A549 (cell line): ENCODE data around the gene C1orf105. TPM values are rescaled to one million over a fixed set of nuclear protein-coding genes. Genes with fewer than 3 reads are reported as not detected.

Experiments used
- ATAC-seq, 2 experiments: fragments of 200-7000 bp in 1 of 2; fragments of >200 bp in 1 of 2; cut with Nextera tagmentation in 1 of 2; cut with Tn5 transposase in 1 of 2; 3 replicates each; pipeline versions ENCODE4 v1.8.0 to v1.9.1; 2018 to 2020; ENCODE audit warnings: mild to moderate bottlenecking in 1 of 2, moderate library complexity in 1 of 2
- CTCF ChIA-PET: fragments of 300-600 bp; sonication (Branson Sonifier 250); formaldehyde crosslinking; extraction: SDS; loops from one replicate; lab custom pipeline; 2021; ENCODE audit warnings: antibody characterized with exemption, inconsistent platforms; lab: Yijun Ruan, JAX
- POLR2A ChIA-PET: fragments of 350-600 bp; formaldehyde crosslinking; extraction: SDS; loops from one replicate; lab custom pipeline; 2021; ENCODE audit warnings: antibody characterized with exemption, inconsistent platforms; lab: Yijun Ruan, JAX
- DNase-seq, 2 experiments: peaks; one replicate each; pipeline versions ENCODE4 v3.0.0 to v3.0.0-alpha.2; 2011 to 2016; ENCODE audit warnings: low read depth in 1 of 2, low spot score in 1 of 2
- FAIRE-seq: peaks from 2 replicates; lab custom pipeline; 2011; peaks lifted over from hg19 to GRCh38; lab: Jason Lieb, UNC
- H3K27ac ChIP-seq, 2 experiments: fragments of >200 bp; sonication (Bioruptor Twin); formaldehyde crosslinking; 3 replicates each; pipeline ENCODE4 v1.5.1; 2016 to 2017
- H3K4me1 ChIP-seq: fragments of >200 bp; sonication (Bioruptor Twin); formaldehyde crosslinking; 3 replicates; pipeline ENCODE4 v1.6.1; 2016
- H3K4me2 ChIP-seq: fragments of >200 bp; sonication (Bioruptor Twin); formaldehyde crosslinking; 3 replicates; pipeline ENCODE4 v1.6.1; 2016
- H3K4me3 ChIP-seq: fragments of >200 bp; sonication (Bioruptor Twin); formaldehyde crosslinking; 3 replicates; pipeline ENCODE4 v1.5.1; 2016
- H3K9me3 ChIP-seq: fragments of >200 bp; sonication (Bioruptor Twin); formaldehyde crosslinking; 3 replicates; pipeline ENCODE4 v1.6.1; 2016
- CEBPB ChIP-seq, 2 experiments: fragments of >200 bp in 1 of 2; sonication (Bioruptor Twin) in 1 of 2; formaldehyde crosslinking in 1 of 2; IDR thresholded peaks; 2 replicates each; pipeline ENCODE4 v1.6.1; 2012 to 2016
- EHF ChIP-seq: fragments of 250-450 bp; sonication (Bioruptor Pico); IDR thresholded peaks from 2 replicates; pipeline ENCODE4 v1.5.0; 2020; ENCODE audit warnings: mild to moderate bottlenecking
- ESRRA ChIP-seq: fragments of 150-350 bp; IDR thresholded peaks from 2 replicates; pipeline ENCODE4 v1.6.1; 2014; ENCODE audit warnings: mild to moderate bottlenecking, low read length, borderline replicate concordance
- FOSL2 ChIP-seq, 2 experiments: fragments of 450-650 bp in 1 of 2; fragments of >200 bp in 1 of 2; sonication (Bioruptor Twin) in 1 of 2; formaldehyde crosslinking; IDR thresholded peaks; 2 replicates each; pipeline versions ENCODE4 v1.5.0 to v1.6.1; 2016 to 2020; ENCODE audit warnings: mild to moderate bottlenecking in 1 of 2, moderate library complexity in 1 of 2
- FOXS1 ChIP-seq: fragments of 250-450 bp; sonication (Bioruptor Pico); IDR thresholded peaks from 2 replicates; pipeline ENCODE4 v1.5.0; 2020; ENCODE audit warnings: mild to moderate bottlenecking, moderate library complexity
- GATA3 ChIP-seq: IDR thresholded peaks from 2 replicates; pipeline ENCODE4 v1.6.1; 2012; ENCODE audit warnings: borderline replicate concordance
- HEYL ChIP-seq: fragments of 250-450 bp; sonication (Bioruptor Pico); IDR thresholded peaks from 2 replicates; pipeline ENCODE4 v1.8.0; 2021; ENCODE audit warnings: mild to moderate bottlenecking, moderate library complexity
- HOXB13 ChIP-seq: fragments of 250-450 bp; sonication (Bioruptor Pico); IDR thresholded peaks from 2 replicates; pipeline ENCODE4 v1.5.0; 2020; ENCODE audit warnings: low read depth, mild to moderate bottlenecking, moderate library complexity
- JUNB ChIP-seq: fragments of >200 bp; sonication (Bioruptor Twin); formaldehyde crosslinking; IDR thresholded peaks from 2 replicates; pipeline ENCODE4 v1.6.1; 2016
- MAFK ChIP-seq: fragments of 450-650 bp; IDR thresholded peaks from 2 replicates; pipeline ENCODE4 v1.6.1; 2014; ENCODE audit not compliant: partially characterized antibody
- NPAS2 ChIP-seq: fragments of 250-450 bp; sonication (Bioruptor Pico); IDR thresholded peaks from 2 replicates; pipeline ENCODE4 v1.8.0; 2022; ENCODE audit warnings: mild to moderate bottlenecking, moderate library complexity, borderline replicate concordance
- NR3C1 ChIP-seq: fragments of >200 bp; sonication (Bioruptor Twin); formaldehyde crosslinking; IDR thresholded peaks from 3 replicates; pipeline ENCODE4 v1.6.1; 2017
- POLR2A ChIP-seq: IDR thresholded peaks from 2 replicates; pipeline ENCODE4 v1.6.1; 2012; ENCODE audit warnings: mild to moderate bottlenecking, low read length
- RAD21 ChIP-seq, 2 experiments: fragments of >200 bp in 1 of 2; sonication (Bioruptor Twin) in 1 of 2; formaldehyde crosslinking in 1 of 2; IDR thresholded peaks in 1 of 2; conservative IDR thresholded peaks in 1 of 2; 2 replicates in 1 of 2; 3 replicates in 1 of 2; pipeline ENCODE4 v1.6.1; 2012 to 2018; ENCODE audit warnings: inconsistent platforms in 1 of 2
- SMC3 ChIP-seq: fragments of >200 bp; sonication (Bioruptor Twin); formaldehyde crosslinking; IDR thresholded peaks from 3 replicates; pipeline ENCODE4 v1.6.1; 2018; ENCODE audit warnings: inconsistent platforms
- SREBF2 ChIP-seq: fragments of 450-650 bp; IDR thresholded peaks from 2 replicates; pipeline ENCODE4 v1.6.1; 2014; ENCODE audit warnings: mild to moderate bottlenecking, moderate library complexity
- ZC3H11A ChIP-seq: fragments of 450-650 bp; IDR thresholded peaks from 2 replicates; pipeline ENCODE4 v1.6.1; 2014; ENCODE audit warnings: antibody characterized with exemption, mild to moderate bottlenecking
- WGBS: methylation state at CpG from one replicate; pipeline ENCODE4 v1.1.6; 2017; ENCODE audit errors: missing lambda C conversion rate; 5-methylcytosine and 5-hydroxymethylcytosine counted together
- polyA plus RNA-seq, 4 experiments: library from polyadenylated mRNA; depleted of rRNA in 3 of 4; stranded (reverse); fragments of >200 nt; fragmentation: RNase III in 1 of 4; extraction: RNeasy Plus Mini Kit Qiagen cat#74134 plus additional on column Dnase treatment in 1 of 4; gene quantifications; 2 replicates in 3 of 4; 3 replicates in 1 of 4; pipeline ENCODE4 v1.2.3, GENCODE V29; 2011 to 2017
- TF ChIP-seq, protein P1 (sequence below): fragments of 450-650 bp; IDR thresholded peaks from 2 replicates; pipeline ENCODE4 v1.6.1; 2014; ENCODE audit warnings: antibody characterized with exemption
- TF ChIP-seq, protein P2 (sequence below): fragments of >200 bp; sonication (Bioruptor Twin); formaldehyde crosslinking; IDR thresholded peaks from 2 replicates; pipeline ENCODE4 v1.6.1; 2016
- TF ChIP-seq, protein P3 (sequence below): IDR thresholded peaks from 2 replicates; pipeline ENCODE4 v1.6.1; 2012; ENCODE audit warnings: low read depth, borderline replicate concordance
- TF ChIP-seq, protein P4 (sequence below): fragments of 250-450 bp; sonication (Bioruptor Pico); IDR thresholded peaks from 2 replicates; pipeline ENCODE4 v1.5.0; 2020; ENCODE audit warnings: low read depth, mild to moderate bottlenecking, moderate library complexity

Gene C1orf105
- polyA plus RNA-seq, 2 of the 4 experiments (the other 2 are of a cell fraction) = 0.40 TPM; not detected in 1

DNA sequence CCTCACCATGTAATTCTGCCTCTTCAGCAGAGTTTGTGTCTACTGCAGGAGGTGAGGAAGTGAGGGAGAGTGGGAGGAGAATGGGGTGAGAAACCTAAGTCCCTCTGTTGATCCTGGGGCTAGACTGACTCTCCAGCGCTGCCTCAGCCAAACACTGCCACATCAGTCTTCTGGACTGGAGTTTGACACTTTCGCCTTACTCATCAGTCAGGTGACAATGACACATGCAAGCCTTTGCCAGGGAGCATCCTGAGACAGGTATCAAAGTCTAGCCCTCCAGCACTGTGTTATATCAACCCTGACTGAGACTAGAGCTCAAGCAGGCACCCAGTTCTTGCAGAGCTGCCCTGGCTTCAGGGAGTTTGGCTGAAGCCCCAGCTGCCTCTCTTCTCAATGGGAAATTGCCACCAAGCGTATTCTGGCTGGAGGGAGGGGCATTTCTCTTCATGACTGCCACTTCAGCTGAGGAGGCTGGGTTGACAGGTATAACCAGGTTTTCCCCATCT is 79.2 kb downstream of the C1orf105 start:
- TF ChIP-seq FOSL2 (IDR thresholded peaks at IDR 0.05) = 0 out of 2 replicates have a peak, but pooled peaks have one; percentile 21
- TF ChIP-seq FOSL2 (CRISPR knock-in tag; IDR thresholded peaks at IDR 0.05) = peak; percentile 60
- 0 out of 2 replicates have a peak, but pooled peaks have one; percentile 17 for TF ChIP-seq JUNB
- peak; percentile 64 for TF ChIP-seq MAFK
- no peak for TF ChIP-seq SREBF2
- TF ChIP-seq FOXS1 (CRISPR knock-in tag) = no peak
- no peak for TF ChIP-seq HOXB13 (CRISPR knock-in tag)
- TF ChIP-seq CEBPB (IDR thresholded peaks at IDR 0.05) = no peak
- TF ChIP-seq, protein P1, sequence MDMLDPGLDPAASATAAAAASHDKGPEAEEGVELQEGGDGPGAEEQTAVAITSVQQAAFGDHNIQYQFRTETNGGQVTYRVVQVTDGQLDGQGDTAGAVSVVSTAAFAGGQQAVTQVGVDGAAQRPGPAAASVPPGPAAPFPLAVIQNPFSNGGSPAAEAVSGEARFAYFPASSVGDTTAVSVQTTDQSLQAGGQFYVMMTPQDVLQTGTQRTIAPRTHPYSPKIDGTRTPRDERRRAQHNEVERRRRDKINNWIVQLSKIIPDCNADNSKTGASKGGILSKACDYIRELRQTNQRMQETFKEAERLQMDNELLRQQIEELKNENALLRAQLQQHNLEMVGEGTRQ = no peak
- 65% methylated on average over 3 of the region's 3 CpGs for WGBS
- POLR2A ChIA-PET = interaction anchor here (0.7 kb wide), 1 partner anchor 33 kb away, joined by 3 read pairs; the partner anchor contains the start of gene SUCO
- Histone ChIP-seq H3K4me1 (peaks cover 18% of the 10 kb centered on the region), H3K9me3 (no peaks in the 10 kb centered on the region), H3K27ac (peak overlapping the region in 1 of 2 experiments; percentile 23; a peak in 1 of 6 replicates), H3K4me3 (no peak overlapping the region), H3K4me2 (peak overlapping the region; percentile 39)
- CTCF ChIA-PET = no interaction called here
- ATAC-seq (peak; percentile 84 to 88), FAIRE-seq (no peak), DNase-seq (peak; percentile 38 to 56)

DNA sequence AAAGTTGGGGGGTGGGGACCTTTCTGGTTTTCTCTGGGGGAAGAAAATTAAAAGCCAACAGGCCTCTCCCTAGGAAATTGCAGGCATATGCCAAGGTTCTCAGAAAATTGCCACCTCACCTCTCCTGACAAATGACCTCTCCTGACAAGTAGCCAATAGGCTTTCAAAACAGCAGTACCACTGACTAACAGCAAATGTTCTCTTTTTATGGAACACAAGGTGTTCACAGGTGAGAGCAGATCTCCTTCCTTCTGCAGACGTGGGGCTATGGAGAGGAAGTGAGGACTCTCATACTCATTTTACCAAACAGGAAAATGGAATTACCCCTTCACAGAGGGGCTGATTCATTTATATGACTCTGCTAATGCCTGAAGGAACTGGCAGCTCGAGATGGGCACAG is 79.7 kb downstream of the C1orf105 start:
- no peak overlapping the region for H3K4me3 ChIP-seq
- H3K4me2 ChIP-seq = peak overlapping the region; percentile 39
- no peak for TF ChIP-seq RAD21 (conservative IDR thresholded peaks at IDR 0.05 in 1 of 2, IDR thresholded peaks at IDR 0.05 in 1 of 2)
- TF ChIP-seq, protein P2, sequence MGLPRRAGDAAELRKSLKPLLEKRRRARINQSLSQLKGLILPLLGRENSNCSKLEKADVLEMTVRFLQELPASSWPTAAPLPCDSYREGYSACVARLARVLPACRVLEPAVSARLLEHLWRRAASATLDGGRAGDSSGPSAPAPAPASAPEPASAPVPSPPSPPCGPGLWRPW = no peak
- TF ChIP-seq, protein P3, sequence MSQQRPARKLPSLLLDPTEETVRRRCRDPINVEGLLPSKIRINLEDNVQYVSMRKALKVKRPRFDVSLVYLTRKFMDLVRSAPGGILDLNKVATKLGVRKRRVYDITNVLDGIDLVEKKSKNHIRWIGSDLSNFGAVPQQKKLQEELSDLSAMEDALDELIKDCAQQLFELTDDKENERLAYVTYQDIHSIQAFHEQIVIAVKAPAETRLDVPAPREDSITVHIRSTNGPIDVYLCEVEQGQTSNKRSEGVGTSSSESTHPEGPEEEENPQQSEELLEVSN = no peak
- TF ChIP-seq ZC3H11A = no peak
- TF ChIP-seq, all 56 proteins: peak for 0
- FAIRE-seq (no peak), ATAC-seq (no peak), DNase-seq (no peak)
- CTCF ChIA-PET = no interaction called here
- Histone ChIP-seq H3K4me1 (peaks cover 18% of the 10 kb centered on the region), H3K27ac (peak overlapping the region in 1 of 2 experiments; percentile 23; a peak in 1 of 6 replicates), H3K9me3 (no peaks in the 10 kb centered on the region)
- 62% methylated on average over 2 of the region's 2 CpGs for WGBS
- POLR2A ChIA-PET = interaction anchor here (0.7 kb wide), 1 partner anchor 33 kb away, joined by 3 read pairs; the partner anchor contains the start of gene SUCO

DNA sequence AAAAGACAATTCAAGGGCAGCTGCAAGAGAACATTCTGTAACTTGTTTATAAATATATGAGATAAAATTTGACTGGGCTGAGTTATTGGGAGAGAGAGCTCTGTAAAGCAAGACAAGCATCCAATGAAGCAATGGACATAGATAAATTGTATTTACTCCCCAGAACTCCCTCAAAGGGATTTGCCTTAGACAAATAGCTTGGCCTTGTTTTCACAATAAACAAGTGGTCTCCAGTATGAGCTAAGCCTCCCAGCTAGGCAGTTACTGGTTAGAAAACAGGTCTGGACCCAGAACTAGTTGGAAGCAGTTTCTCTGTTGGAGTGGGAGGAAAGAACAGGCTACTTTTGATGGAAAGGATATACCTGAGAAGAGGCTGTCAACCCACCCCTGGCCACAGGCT is 87.3 kb downstream of the C1orf105 start:
- TF ChIP-seq POLR2A (no peak), GATA3 (no peak), HEYL (no peak), NPAS2 (CRISPR knock-in tag) (no peak), ESRRA (no peak), NR3C1 (no peak), SMC3 (no peak), EHF (CRISPR knock-in tag) (no peak), RAD21 (conservative IDR thresholded peaks at IDR 0.05 in 1 of 2, IDR thresholded peaks at IDR 0.05 in 1 of 2) (no peak), CEBPB (IDR thresholded peaks at IDR 0.05) (no peak)
- TF ChIP-seq, protein P4, sequence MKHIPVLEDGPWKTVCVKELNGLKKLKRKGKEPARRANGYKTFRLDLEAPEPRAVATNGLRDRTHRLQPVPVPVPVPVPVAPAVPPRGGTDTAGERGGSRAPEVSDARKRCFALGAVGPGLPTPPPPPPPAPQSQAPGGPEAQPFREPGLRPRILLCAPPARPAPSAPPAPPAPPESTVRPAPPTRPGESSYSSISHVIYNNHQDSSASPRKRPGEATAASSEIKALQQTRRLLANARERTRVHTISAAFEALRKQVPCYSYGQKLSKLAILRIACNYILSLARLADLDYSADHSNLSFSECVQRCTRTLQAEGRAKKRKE (CRISPR knock-in tag) = no peak
- Histone ChIP-seq H3K27ac (no peak overlapping the region), H3K4me2 (no peak overlapping the region), H3K4me3 (no peak overlapping the region), H3K4me1 (no peaks in the 10 kb centered on the region), H3K9me3 (no peaks in the 10 kb centered on the region)
- DNase-seq = no peak
- no peak for FAIRE-seq
- CTCF ChIA-PET = interaction anchor here (0.7 to 0.8 kb wide), 2 partner anchors 57 to 58 kb away, joined by 3 read pairs; no protein-coding TSS in a partner anchor
- ATAC-seq = no peak
- POLR2A ChIA-PET = no interaction called here
